ENCODE results near the gene TNFRSF13B.

- TF ChIP-seq CTCF (IDR thresholded peaks at IDR 0.05): no peak
- no peak for TF ChIP-seq POLR2A (IDR thresholded peaks at IDR 0.05)
Measured at GRCh38 chr17:16999931-17000625, 28.2 kb upstream of the TNFRSF13B start.
